GM19035 (cell line): ENCODE data around the gene GNB5.

Source experiments
- ATAC-seq: cut with Tn5 transposase; IDR thresholded peaks from one replicate; pipeline ENCODE4 v1.9.1; 2021; ENCODE audit not compliant: unreplicated experiment

GNB5 gene

GRCh38 chr15:52208306-52208946 lies 17.2 kb upstream of the GNB5 start:
- ATAC-seq: peak; percentile 85

- ATAC-seq: no peak
Observed at GRCh38 chr15:52207191-52207590, 16.0 kb upstream of the GNB5 start.

- no peak for ATAC-seq
Observed at GRCh38 chr15:52206446-52206845, 15.3 kb upstream of the GNB5 start.

GRCh38 chr15:52204657-52205056 lies 13.5 kb upstream of the GNB5 start:
- no peak for ATAC-seq

GRCh38 chr15:52200831-52201365 lies 9.7 kb upstream of the GNB5 start:
- no peak for ATAC-seq

- ATAC-seq: no peak
Observed at GRCh38 chr15:52199271-52199670, 8.1 kb upstream of the GNB5 start.

GRCh38 chr15:52196891-52197290 lies 5.7 kb upstream of the GNB5 start:
- ATAC-seq: no peak

GRCh38 chr15:52193791-52194190 lies 2.6 kb upstream of the GNB5 start:
- ATAC-seq: no peak

- ATAC-seq: no peak
Observed at GRCh38 chr15:52193321-52193720, 2.1 kb upstream of the GNB5 start.

GRCh38 chr15:52186651-52187486 lies 4.3 kb downstream of the GNB5 start:
- ATAC-seq: no peak

- no peak for ATAC-seq
Observed at GRCh38 chr15:52185151-52185561, 6.0 kb downstream of the GNB5 start.

GRCh38 chr15:52184721-52185120 lies 6.5 kb downstream of the GNB5 start:
- ATAC-seq: no peak

- ATAC-seq: no peak
Observed at GRCh38 chr15:52183562-52184173, 7.5 kb downstream of the GNB5 start.

- no peak for ATAC-seq
Observed at GRCh38 chr15:52181938-52182780, 9.0 kb downstream of the GNB5 start.

GRCh38 chr15:52180851-52181450 lies 10.2 kb downstream of the GNB5 start:
- ATAC-seq: no peak

- peak; percentile 46 for ATAC-seq
Observed at GRCh38 chr15:52180196-52180835, 10.9 kb downstream of the GNB5 start.

- ATAC-seq: peak; percentile 83
Observed at GRCh38 chr15:52179278-52180195, 11.7 kb downstream of the GNB5 start.

- ATAC-seq: no peak
Observed at GRCh38 chr15:52178765-52179164, 12.4 kb downstream of the GNB5 start.

GRCh38 chr15:52172869-52173268 lies 18.3 kb downstream of the GNB5 start:
- no peak for ATAC-seq
